AG09309 (cell line): ENCODE measurements around the gene MAGEB17.
"Not testable (repeated sequence)": the region's sequence is repeated elsewhere in the genome, so short reads cannot be mapped to it uniquely, and the experiment has no call there.

Experiments
- DNase-seq: peaks from one replicate; pipeline ENCODE4 v3.0.0-alpha.2; 2010; ENCODE audit warnings: low read depth
- H3K4me3 ChIP-seq: 2 replicates; pipeline ENCODE4 v1.5.1; 2011; ENCODE audit warnings: mild to moderate bottlenecking, low read depth, low read length, moderate library complexity; ENCODE audit not compliant: control insufficient read depth
- CTCF ChIP-seq: IDR thresholded peaks from 2 replicates; pipeline ENCODE4 v1.5.1; 2011; ENCODE audit warnings: mild to moderate bottlenecking, low read depth, low read length, inconsistent platforms; ENCODE audit not compliant: insufficient read depth, control insufficient read depth; ENCODE audit errors: missing control alignments

The MAGEB17 gene

GRCh38 chrX:16155581-16156096, 11.6 kb upstream of the MAGEB17 start:
- no peak for TF ChIP-seq CTCF
- no peak for DNase-seq
- no peak overlapping the region for H3K4me3 ChIP-seq

GRCh38 chrX:16156692-16157331, 10.5 kb upstream of the MAGEB17 start:
- no peak for DNase-seq
- no peak overlapping the region for H3K4me3 ChIP-seq
- TF ChIP-seq CTCF, result no peak

- no peak for TF ChIP-seq CTCF
- DNase-seq, result peak; percentile 46
Measured at GRCh38 chrX:16160729-16161128, 6.6 kb upstream of the MAGEB17 start.

GRCh38 chrX:16161173-16161572, 6.1 kb upstream of the MAGEB17 start:
- not testable (repeated sequence) for H3K4me3 ChIP-seq, DNase-seq

More at GRCh38 chrX:16160729-16161128, 6.6 kb upstream of the MAGEB17 start:
- no peak overlapping the region for H3K4me3 ChIP-seq

GRCh38 chrX:16162391-16162790, 4.9 kb upstream of the MAGEB17 start:
- TF ChIP-seq CTCF, result no peak
- H3K4me3 ChIP-seq, result no peak overlapping the region
- DNase-seq, result no peak

GRCh38 chrX:16164748-16165147, 2.5 kb upstream of the MAGEB17 start:
- DNase-seq, result no peak
- H3K4me3 ChIP-seq, result no peak overlapping the region
- no peak for TF ChIP-seq CTCF

- TF ChIP-seq CTCF, result no peak
- H3K4me3 ChIP-seq, result no peak overlapping the region
- no peak for DNase-seq
Measured at GRCh38 chrX:16171039-16171438, 3.8 kb downstream of the MAGEB17 start.
